Measurements from ENCODE around the gene PTGFRN. TPM values are rescaled to one million over a fixed set of nuclear protein-coding genes. Genes with fewer than 3 reads are reported as not detected.

Gene PTGFRN
- polyA plus RNA-seq, 1 donor (not counting 4 experiments of a cell fraction or from before 2014, with no cell fraction given) = 177 TPM

- Histone ChIP-seq H3K36me3 (ENCODE audit: control insufficient read depth in 2 of 2, extremely low read depth in 1 of 2, insufficient read depth in 2 of 2, low read length in 2 of 2) (peaks cover 33 to 37% of the 10 kb centered on the region in 2 experiments), H3K9me1 (ENCODE audit: control insufficient read depth, extremely low read depth, insufficient read depth, low read length) (no peaks in the 10 kb centered on the region), H3K9ac (ENCODE audit: control insufficient read depth, extremely low read depth, insufficient read depth, low read length) (no peak overlapping the region), H2AFZ (ENCODE audit: control insufficient read depth, low read length) (no peak overlapping the region), H3K79me2 (ENCODE audit: control insufficient read depth, insufficient read depth, low read length) (no peaks in the 10 kb centered on the region), H3K9me3 (ENCODE audit: control insufficient read depth, low read depth, low read length) (no peaks in the 10 kb centered on the region), H3K4me2 (ENCODE audit: control insufficient read depth, extremely low read depth, insufficient read depth, low read depth, low read length) (no peak overlapping the region), H3K27ac (ENCODE audit: control insufficient read depth, insufficient read depth, low read length) (no peak overlapping the region), H3K4me3 (ENCODE audit: control insufficient read depth in 2 of 3, extremely low read depth in 1 of 3, insufficient read depth in 2 of 3, low read depth in 1 of 3, low read length in 3 of 3) (no peak overlapping the region), H4K20me1 (ENCODE audit: control insufficient read depth, extremely low read depth, insufficient read depth, low read length) (no peaks in the 10 kb centered on the region), H3K4me1 (ENCODE audit: control insufficient read depth, extremely low read depth, insufficient read depth, low read length) (peaks cover 5% of the 10 kb centered on the region), H3K27me3 (ENCODE audit: control insufficient read depth, extremely low read depth, insufficient read depth, low read length) (no peaks in the 10 kb centered on the region)
- dilution Hi-C loops (cut with MboI; ENCODE audit: extremely low pct_ligation_motif_present, low sequenced_read_pairs) = no loop called here
- FAIRE-seq (no peak), DNase-seq (ENCODE audit: low read depth, low spot score) (no peak)
- TF ChIP-seq EZH2 (IDR thresholded peaks at IDR 0.05; ENCODE audit: low read length) = no peak
- TF ChIP-seq CTCF (optimal IDR thresholded peaks at IDR 0.05 in 1 of 3, IDR thresholded peaks at IDR 0.05 in 1 of 3, conservative IDR thresholded peaks at IDR 0.05 in 1 of 3; ENCODE audit: extremely low read depth in 1 of 3, insufficient read depth in 2 of 3, low read length in 3 of 3) = no peak
Observed at GRCh38 chr1:116990612-116991151, 81.0 kb downstream of the PTGFRN start.

- Histone ChIP-seq H4K20me1 (ENCODE audit: control insufficient read depth, extremely low read depth, insufficient read depth, low read length) (no peaks in the 10 kb centered on the region), H3K36me3 (ENCODE audit: control insufficient read depth in 2 of 2, extremely low read depth in 1 of 2, insufficient read depth in 2 of 2, low read length in 2 of 2) (peaks cover 32 to 37% of the 10 kb centered on the region in 2 experiments), H3K4me3 (ENCODE audit: control insufficient read depth in 2 of 3, extremely low read depth in 1 of 3, insufficient read depth in 2 of 3, low read depth in 1 of 3, low read length in 3 of 3) (no peak overlapping the region), H3K9me1 (ENCODE audit: control insufficient read depth, extremely low read depth, insufficient read depth, low read length) (no peaks in the 10 kb centered on the region), H3K4me1 (ENCODE audit: control insufficient read depth, extremely low read depth, insufficient read depth, low read length) (peaks cover 5% of the 10 kb centered on the region), H3K9me3 (ENCODE audit: control insufficient read depth, low read depth, low read length) (no peaks in the 10 kb centered on the region), H3K27me3 (ENCODE audit: control insufficient read depth, extremely low read depth, insufficient read depth, low read length) (no peaks in the 10 kb centered on the region), H2AFZ (ENCODE audit: control insufficient read depth, low read length) (no peak overlapping the region), H3K4me2 (ENCODE audit: control insufficient read depth, extremely low read depth, insufficient read depth, low read depth, low read length) (no peak overlapping the region), H3K27ac (ENCODE audit: control insufficient read depth, insufficient read depth, low read length) (no peak overlapping the region), H3K9ac (ENCODE audit: control insufficient read depth, extremely low read depth, insufficient read depth, low read length) (no peak overlapping the region), H3K79me2 (ENCODE audit: control insufficient read depth, insufficient read depth, low read length) (no peaks in the 10 kb centered on the region)
- TF ChIP-seq CTCF (optimal IDR thresholded peaks at IDR 0.05 in 1 of 3, IDR thresholded peaks at IDR 0.05 in 1 of 3, conservative IDR thresholded peaks at IDR 0.05 in 1 of 3; ENCODE audit: extremely low read depth in 1 of 3, insufficient read depth in 2 of 3, low read length in 3 of 3) (no peak), EZH2 (IDR thresholded peaks at IDR 0.05; ENCODE audit: low read length) (no peak)
- no peak for FAIRE-seq
- dilution Hi-C loops (cut with MboI; ENCODE audit: extremely low pct_ligation_motif_present, low sequenced_read_pairs) = no loop called here
- DNase-seq (ENCODE audit: low read depth, low spot score) = no peak
Observed at GRCh38 chr1:116991171-116991845, 81.6 kb downstream of the PTGFRN start.

Measured in keratinocyte (primary cell).